Hepatocyte (in vitro differentiated cells): ENCODE results near the gene DNASE1.

Experiments used
- EZH2 ChIP-seq: fragments of 200-600 bp; sonication (generic); IDR thresholded peaks from 2 replicates; pipeline ENCODE4 v1.6.1; 2016; ENCODE audit warnings: antibody characterized with exemption, mild to moderate bottlenecking, borderline replicate concordance
- EZH2phosphoT487 ChIP-seq: fragments of 200-600 bp; sonication (generic); IDR thresholded peaks from one replicate; pipeline ENCODE4 v1.6.1; 2018; ENCODE audit warnings: antibody characterized with exemption, mild to moderate bottlenecking, low read depth, moderate library complexity; ENCODE audit not compliant: unreplicated experiment, severe bottlenecking
- TF ChIP-seq, protein P1 (sequence below): fragments of 200-600 bp; sonication (generic); IDR thresholded peaks from 2 replicates; pipeline ENCODE4 v1.5.1; 2016; ENCODE audit warnings: antibody characterized with exemption, mild to moderate bottlenecking; ENCODE audit not compliant: poor library complexity

DNA sequence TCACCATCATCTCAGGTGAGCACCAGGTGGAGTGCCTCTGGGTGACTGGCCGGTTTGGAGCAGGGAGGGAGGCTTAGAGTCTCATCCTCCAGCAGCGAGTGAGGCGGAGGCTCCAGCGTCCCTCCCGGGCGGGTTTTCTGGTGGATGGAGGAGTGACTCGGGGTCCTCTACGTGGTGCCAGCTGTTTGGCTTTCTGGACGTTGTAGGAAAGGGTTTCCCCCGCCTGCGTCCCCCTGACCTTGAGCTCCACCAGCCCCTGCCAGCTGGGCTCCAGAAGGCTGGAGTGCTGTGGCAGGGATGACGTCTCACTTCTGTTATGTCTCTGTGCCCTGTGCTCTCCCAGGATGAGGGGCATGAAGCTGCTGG, 522 bp downstream of the DNASE1 start:
- TF ChIP-seq, protein P1, sequence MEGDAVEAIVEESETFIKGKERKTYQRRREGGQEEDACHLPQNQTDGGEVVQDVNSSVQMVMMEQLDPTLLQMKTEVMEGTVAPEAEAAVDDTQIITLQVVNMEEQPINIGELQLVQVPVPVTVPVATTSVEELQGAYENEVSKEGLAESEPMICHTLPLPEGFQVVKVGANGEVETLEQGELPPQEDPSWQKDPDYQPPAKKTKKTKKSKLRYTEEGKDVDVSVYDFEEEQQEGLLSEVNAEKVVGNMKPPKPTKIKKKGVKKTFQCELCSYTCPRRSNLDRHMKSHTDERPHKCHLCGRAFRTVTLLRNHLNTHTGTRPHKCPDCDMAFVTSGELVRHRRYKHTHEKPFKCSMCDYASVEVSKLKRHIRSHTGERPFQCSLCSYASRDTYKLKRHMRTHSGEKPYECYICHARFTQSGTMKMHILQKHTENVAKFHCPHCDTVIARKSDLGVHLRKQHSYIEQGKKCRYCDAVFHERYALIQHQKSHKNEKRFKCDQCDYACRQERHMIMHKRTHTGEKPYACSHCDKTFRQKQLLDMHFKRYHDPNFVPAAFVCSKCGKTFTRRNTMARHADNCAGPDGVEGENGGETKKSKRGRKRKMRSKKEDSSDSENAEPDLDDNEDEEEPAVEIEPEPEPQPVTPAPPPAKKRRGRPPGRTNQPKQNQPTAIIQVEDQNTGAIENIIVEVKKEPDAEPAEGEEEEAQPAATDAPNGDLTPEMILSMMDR, result no peak
- TF ChIP-seq EZH2, result no peak
- no peak for TF ChIP-seq EZH2phosphoT487
